Measurements from ENCODE around the gene XRN2.

XRN2 gene

GRCh38 chr20:21436205-21436604, 133.1 kb downstream of the XRN2 start:
- no peak for DNase-seq

GRCh38 chr20:21437248-21437647, 134.1 kb downstream of the XRN2 start:
- DNase-seq, result no peak

GRCh38 chr20:21437816-21438215, 134.7 kb downstream of the XRN2 start:
- DNase-seq, result no peak
